Measurements from ENCODE around the gene G6PC2.

DNA sequence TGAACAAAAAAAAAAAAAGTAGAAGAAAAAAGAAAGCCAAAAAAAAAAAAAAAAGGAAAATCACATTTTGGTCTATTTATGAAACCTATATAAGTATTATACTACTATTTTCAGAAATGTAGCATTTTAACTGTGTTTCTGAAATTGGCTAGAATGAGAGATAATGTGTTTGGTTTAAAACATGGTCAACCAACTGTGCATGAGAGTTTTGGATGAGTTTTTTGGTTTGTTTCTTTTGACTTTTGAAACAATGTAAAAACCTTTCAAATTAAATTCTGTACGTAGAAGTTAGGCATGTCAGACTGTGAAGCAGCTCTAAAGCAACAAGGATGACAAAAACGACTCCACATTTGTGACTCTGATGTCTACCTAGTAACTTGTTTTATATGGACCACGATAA is 45.5 kb upstream of the G6PC2 start:
- TF ChIP-seq CTCF (IDR thresholded peaks at IDR 0.05) (no peak), POLR2AphosphoS5 (IDR thresholded peaks at IDR 0.05) (no peak), POLR2A (IDR thresholded peaks at IDR 0.05) (no peak)

Data from sigmoid colon (tissue), 4 donors.